Stimulated activated CD4-positive, alpha-beta T cell treated with anti-CD3 and anti-CD28 coated beads, Interleukin-15, amount 100 ng/mL, for 24 hours (primary cell): ENCODE results near the gene SHMT2.

Source experiments
- DNase-seq: peaks from one replicate; pipeline ENCODE4 v3.0.0-alpha.2; 2020

The SHMT2 gene

DNA sequence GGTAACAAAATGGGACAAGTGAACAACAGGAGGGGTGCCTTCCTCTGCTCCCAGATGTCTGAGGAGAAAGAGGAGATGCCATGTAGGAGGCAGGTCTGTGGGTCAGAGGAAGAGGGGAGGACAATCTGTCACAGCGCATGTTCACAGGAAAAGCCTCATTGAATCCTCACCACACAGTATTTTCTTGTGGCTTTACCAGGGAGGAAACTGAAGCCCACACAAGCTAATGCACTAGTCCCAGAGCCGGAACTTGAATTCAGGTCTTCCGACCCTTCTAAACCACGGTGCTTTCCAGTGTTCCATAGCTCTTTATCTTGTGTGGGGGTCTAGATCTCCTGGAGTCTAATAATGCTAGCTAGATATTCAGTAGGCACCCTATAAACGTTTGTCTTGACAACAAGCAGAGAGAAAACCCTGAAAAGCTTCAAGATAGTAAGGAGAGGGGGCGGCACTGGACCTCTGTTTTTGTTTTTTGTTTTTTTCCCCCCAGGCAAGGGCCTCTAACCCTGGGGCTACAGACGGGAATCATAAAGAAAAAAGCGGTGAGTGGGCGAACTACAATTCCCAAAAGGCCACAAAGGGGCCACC is 371 bp upstream of the SHMT2 start:
- no peak for DNase-seq

DNA sequence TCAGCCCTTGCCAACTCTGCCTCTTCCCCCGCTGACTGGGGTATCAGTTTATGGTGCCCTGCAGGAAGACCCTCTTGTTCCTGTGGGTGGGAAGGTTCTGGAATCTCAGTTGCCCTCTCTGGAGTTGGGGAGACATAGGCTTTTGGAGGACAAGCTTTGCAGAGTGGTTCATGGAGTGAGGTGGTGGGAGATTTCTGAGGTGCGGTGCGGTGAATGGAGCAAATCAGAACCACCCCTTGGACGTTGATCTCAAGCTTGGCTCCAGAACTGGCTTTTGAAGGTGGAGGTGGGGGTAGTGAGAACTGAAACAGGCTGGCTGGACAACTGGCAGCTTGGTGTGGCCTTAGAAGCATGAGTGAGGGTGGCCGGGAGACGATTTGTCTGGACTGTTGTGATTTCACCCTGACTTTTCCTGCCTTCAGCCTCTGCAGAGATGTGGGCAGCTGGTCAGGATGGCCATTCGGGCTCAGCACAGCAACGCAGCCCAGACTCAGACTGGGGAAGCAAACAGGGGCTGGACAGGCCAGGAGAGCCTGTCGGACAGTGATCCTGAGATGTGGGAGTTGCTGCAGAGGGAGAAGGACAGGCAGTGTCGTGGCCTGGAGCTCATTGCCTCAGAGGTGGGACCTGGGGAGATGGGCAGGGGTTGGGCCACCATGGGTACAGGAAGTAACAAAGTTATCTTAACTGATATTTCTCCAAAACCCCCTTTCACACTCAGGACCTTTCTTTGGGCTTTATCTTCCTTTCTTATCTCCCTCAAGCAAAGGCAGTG is 1.1 kb downstream of the SHMT2 start:
- no peak for DNase-seq

- DNase-seq: no peak
Observed at GRCh38 chr12:57231276-57232021, 1.9 kb downstream of the SHMT2 start.

GRCh38 chr12:57232156-57232756 is 2.7 kb downstream of the SHMT2 start:
- no peak for DNase-seq

GRCh38 chr12:57233357-57234232 is 4.1 kb downstream of the SHMT2 start:
- no peak for DNase-seq

- DNase-seq: no peak
Observed at GRCh38 chr12:57234233-57234570, 4.7 kb downstream of the SHMT2 start.

- DNase-seq: no peak
Observed at GRCh38 chr12:57234571-57235016, 5.1 kb downstream of the SHMT2 start.

DNA sequence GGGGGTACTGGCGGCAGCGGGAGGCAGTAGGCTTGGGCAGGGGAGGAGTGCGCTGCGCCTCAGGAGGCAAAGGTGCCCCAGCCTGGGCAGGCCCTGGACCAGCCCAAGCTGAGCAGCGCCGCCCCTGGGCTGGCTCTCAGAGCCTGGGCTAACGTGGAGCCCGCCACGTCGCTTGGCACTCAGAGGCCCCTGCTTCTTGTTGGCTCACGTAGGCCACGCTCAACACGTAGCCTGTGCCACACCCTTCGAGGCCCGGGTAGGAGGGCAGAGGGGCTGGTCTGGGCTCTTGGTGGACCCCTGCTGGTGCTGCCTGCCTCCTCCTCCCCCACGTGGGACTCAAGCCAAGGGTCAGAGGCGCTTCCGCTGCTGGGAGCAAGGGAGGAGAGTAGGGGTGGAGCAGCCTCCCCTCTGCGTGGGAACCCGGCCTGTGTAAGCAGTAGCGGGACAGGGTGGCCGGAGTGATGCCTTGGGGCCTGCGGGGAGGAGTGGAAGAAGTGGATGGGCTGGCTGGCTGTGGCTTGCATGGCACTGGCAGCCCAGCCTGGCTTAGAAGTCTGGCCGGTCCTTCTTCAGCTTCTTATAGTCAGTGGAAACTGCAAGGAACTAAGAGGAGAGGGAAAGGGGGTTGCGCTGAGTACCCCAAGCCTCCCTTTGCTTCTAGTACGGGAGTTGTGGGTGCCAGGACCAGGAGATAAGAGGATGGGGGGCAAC is 5.7 kb downstream of the SHMT2 start:
- no peak for DNase-seq

DNA sequence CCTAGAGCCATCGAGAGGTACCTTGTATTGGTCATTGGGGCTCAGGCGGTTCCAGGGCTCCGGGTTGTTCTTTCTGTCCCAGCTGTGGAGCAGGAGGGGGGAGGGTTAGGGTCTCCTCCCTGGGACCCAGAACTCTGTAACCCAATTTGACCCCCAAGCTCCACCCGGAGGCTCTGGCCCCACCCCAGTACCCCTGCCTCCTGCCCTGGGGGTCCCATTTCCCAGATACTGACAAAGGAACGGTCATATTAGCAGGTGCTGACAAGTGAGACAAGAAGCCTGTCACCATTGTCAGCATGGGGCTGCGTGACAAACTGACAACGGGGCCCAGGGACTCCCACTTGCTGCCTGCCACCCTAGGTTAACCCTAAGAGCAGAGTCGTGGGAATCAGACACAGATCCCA is 6.2 kb downstream of the SHMT2 start:
- DNase-seq: no peak

GRCh38 chr12:57236201-57236924 is 6.9 kb downstream of the SHMT2 start:
- DNase-seq: peak; percentile 56

DNA sequence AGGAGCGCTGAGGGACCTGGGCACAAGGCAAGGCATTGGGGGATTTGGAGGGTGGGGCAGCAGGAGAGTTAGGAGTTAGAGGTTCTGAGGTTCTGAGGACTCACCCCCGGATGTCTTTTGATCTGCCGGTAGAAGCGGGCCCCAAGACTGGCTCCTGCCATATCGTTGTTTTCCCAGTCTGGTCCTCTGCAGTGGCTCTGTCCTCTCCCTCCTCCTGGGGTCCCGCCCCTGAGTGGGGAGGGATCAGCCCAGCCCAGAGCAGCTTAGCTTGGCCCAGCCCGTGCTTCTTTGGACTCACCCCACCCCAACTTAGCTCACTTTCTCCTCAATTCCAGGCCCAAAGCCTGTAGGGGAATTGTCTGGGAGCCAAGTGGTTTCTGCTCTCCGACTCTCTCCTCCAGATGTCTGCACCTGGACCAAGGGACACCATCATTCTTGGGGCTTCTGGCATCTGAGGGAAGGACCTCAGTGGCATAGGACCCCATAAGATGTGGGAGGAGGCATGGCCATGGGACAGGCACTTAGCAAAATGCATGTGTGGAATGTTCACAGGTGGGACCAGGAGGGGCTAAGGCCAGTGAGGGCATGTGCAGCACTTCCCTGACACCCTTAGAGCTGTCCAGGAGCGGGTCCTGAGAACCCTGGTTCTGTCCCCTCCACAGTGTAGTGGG is 7.5 kb downstream of the SHMT2 start:
- DNase-seq: peak; percentile 42

GRCh38 chr12:57237596-57237931 is 8.1 kb downstream of the SHMT2 start:
- DNase-seq: no peak

DNA sequence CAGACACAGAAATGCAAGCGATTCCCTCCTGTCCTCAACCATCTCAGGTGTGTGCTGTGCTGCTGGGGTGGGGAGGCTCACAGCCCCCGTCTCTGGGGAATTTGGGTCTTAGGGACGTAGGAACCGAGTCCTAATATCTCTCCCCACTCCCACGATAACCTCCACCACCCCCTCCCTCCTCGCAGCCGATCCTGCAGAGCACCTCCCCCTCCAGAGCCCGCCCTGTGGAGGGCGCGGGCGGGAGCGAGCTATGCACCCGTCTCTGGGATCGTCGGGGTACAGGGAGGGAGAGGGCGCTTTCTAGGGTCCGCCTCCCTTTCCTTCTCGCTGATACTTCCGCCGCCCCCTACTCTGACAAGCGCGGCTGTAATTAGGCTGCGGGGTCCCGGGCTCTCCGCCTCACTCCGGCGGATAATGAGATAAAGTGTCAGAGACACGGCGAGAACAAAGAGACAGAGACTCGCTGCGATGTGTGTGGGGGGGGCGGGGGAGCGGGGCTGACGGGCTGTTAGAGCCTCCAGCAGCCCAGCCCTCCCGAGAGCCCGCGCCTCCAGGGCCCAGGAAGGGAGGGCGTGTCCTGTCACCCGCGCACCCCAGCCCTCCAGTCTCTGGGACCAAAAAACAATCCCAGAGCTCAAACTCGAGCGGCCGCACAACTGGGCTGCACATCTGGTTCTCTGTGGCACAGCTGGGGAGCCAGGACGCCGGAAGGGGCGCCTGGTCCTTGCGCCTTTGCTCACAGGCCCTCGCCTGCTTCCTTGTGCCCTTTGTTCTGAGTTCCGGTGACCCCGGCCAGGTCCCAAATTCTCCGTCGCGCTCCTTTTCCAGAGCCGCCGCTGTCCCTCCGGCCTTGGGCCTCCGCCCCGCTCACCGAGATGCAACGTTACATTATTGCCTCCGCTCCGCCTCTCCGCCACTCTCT is 8.7 kb downstream of the SHMT2 start:
- DNase-seq: peak; percentile 61

- peak; percentile 93 for DNase-seq
Observed at GRCh38 chr12:57238854-57239554, 9.5 kb downstream of the SHMT2 start.

GRCh38 chr12:57239587-57240065 is 10.1 kb downstream of the SHMT2 start:
- DNase-seq: no peak

GRCh38 chr12:57240066-57240921 is 10.8 kb downstream of the SHMT2 start:
- DNase-seq: peak; percentile 86

- peak; percentile 43 for DNase-seq
Observed at GRCh38 chr12:57240926-57241401, 11.5 kb downstream of the SHMT2 start.
